Ectodermal cell (in vitro differentiated cells): ENCODE results near the gene MUC2. TPM values are rescaled to one million over a fixed set of nuclear protein-coding genes. Genes with fewer than 3 reads are reported as not detected.

Experiments used
- H3K27ac ChIP-seq: 2 replicates; pipeline ENCODE4 v1.7.0; 2013; ENCODE audit warnings: mild to moderate bottlenecking, low read depth, low read length; ENCODE audit not compliant: insufficient read depth, poor library complexity, severe bottlenecking
- H3K27me3 ChIP-seq: 2 replicates; pipeline ENCODE4 v1.7.0; 2013; ENCODE audit warnings: mild to moderate bottlenecking, low read length; ENCODE audit not compliant: insufficient read depth, control insufficient read depth, poor library complexity, severe bottlenecking
- H3K36me3 ChIP-seq: one replicate; pipeline ENCODE4 v1.7.0; 2013; ENCODE audit warnings: low read length; ENCODE audit not compliant: control insufficient read depth, insufficient read depth
- H3K4me1 ChIP-seq: one replicate; pipeline ENCODE4 v1.7.0; 2013; ENCODE audit warnings: low read length; ENCODE audit not compliant: control insufficient read depth, insufficient read depth
- H3K4me3 ChIP-seq: 2 replicates; pipeline ENCODE4 v1.7.0; 2013; ENCODE audit warnings: low read depth, low read length, control low read depth; ENCODE audit not compliant: insufficient read depth
- H3K9me3 ChIP-seq: 2 replicates; pipeline ENCODE4 v1.7.0; 2013; ENCODE audit warnings: mild to moderate bottlenecking, low read length, moderate library complexity; ENCODE audit not compliant: control insufficient read depth
- WGBS, 2 experiments: methylation state at CpG; one replicate each; pipeline ENCODE4 v1.1.7; 2013; ENCODE audit warnings: missing lambda C conversion rate in 2 of 2; 5-methylcytosine and 5-hydroxymethylcytosine counted together
- polyA plus RNA-seq, 4 experiments: library from polyadenylated mRNA; stranded (reverse); fragments of 50-300 nt; gene quantifications; one replicate each; pipeline ENCODE4 v1.2.3, GENCODE V29; 2013

MUC2 gene
- polyA plus RNA-seq (2013, experiment 1 of 4) = not detected
- not detected for polyA plus RNA-seq (2013, experiment 2 of 4)
- not detected for polyA plus RNA-seq (2013, experiment 3 of 4)
- polyA plus RNA-seq (2013, experiment 4 of 4) = not detected

GRCh38 chr11:1074244-1075221, at the start of gene MUC2:
TSS of gene MUC2 (plus strand) at chr11:1074874.
- Histone ChIP-seq H3K4me3 (no peak within 1 kb of the TSS), H3K27me3 (no peaks in the 10 kb centered on the region), H3K36me3 (no peaks in the 10 kb centered on the region), H3K27ac (no peak within 1 kb of the TSS), H3K9me3 (no peaks in the 10 kb centered on the region), H3K4me1 (peaks cover 22% of the 10 kb centered on the region)
- 84% methylated on average over 32 of the region's 32 CpGs for WGBS, 2 experiments

- Histone ChIP-seq H3K9me3 (no peaks in the 10 kb centered on the region), H3K4me1 (no peaks in the 10 kb centered on the region), H3K27ac (no peak overlapping the region), H3K27me3 (no peaks in the 10 kb centered on the region), H3K36me3 (no peaks in the 10 kb centered on the region), H3K4me3 (no peak overlapping the region)
- 91 to 93% methylated on average over 35 of the region's 35 CpGs for WGBS, 2 experiments
Observed at GRCh38 chr11:1025410-1026162, 49.1 kb upstream of the MUC2 start.

DNA sequence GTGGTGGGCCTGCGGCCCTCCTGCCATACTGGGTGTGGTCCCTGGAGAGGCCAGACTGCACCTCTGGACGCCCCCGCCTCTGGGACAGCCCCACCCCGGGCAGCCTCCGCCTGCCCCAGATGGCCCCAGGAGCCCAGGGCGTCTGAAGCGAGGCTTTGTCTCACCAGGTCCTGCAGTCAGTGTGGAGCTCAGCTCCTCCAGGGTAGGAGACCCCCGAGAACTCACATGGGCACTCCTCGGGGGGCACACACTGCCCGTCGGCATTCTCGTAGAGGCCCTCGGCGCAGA, 48.6 kb upstream of the MUC2 start:
- Histone ChIP-seq H3K9me3 (no peaks in the 10 kb centered on the region), H3K27me3 (no peaks in the 10 kb centered on the region), H3K4me3 (no peak overlapping the region), H3K36me3 (no peaks in the 10 kb centered on the region), H3K4me1 (no peaks in the 10 kb centered on the region), H3K27ac (no peak overlapping the region)
- 93 to 96% methylated on average over 14 of the region's 14 CpGs for WGBS, 2 experiments

DNA sequence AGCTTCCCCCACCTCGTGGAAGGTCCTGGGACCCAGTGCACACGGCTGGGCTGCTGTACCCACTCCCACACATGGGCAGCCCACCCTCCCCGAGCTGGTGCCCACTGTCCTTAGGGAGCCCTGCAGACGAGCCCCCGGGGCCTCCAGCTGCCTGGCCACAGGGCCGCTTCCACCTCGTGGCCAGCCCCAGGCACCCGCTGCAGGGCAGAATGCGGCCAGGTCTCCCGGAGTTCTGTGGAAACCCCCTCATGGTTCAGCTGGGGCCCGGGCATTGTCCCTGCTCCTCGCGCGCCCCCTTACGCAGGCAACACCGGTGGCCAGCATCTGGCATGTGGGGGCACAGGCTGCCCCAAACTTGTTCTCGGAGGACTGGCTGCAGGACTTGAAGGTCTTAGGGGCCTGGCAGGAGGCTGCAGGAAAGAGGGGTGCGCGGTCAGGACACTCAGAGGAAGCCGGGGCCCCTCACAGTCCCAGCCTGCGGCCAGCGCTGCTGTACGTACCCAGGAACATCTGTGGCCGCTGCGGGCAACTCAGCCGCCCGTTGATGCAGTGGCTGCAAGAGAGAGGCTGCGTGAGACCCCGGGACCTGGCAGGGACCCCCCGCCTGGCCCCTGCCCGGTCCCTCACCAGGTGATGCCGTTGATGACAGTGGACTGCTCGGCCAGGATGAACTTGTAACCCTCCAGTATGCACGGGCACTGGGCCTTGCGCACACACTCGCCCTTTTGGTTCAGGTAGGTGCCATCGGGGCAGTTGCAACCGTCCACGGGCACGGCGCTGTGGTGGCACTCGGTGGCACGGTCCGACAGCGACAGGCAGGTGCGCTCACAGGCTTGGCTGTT, 47.8 kb upstream of the MUC2 start:
- Histone ChIP-seq H3K27ac (no peak overlapping the region), H3K9me3 (no peaks in the 10 kb centered on the region), H3K4me1 (no peaks in the 10 kb centered on the region), H3K36me3 (no peaks in the 10 kb centered on the region), H3K27me3 (no peaks in the 10 kb centered on the region), H3K4me3 (no peak overlapping the region)
- WGBS, 2 experiments = 95% methylated on average over 46 of the region's 46 CpGs

DNA sequence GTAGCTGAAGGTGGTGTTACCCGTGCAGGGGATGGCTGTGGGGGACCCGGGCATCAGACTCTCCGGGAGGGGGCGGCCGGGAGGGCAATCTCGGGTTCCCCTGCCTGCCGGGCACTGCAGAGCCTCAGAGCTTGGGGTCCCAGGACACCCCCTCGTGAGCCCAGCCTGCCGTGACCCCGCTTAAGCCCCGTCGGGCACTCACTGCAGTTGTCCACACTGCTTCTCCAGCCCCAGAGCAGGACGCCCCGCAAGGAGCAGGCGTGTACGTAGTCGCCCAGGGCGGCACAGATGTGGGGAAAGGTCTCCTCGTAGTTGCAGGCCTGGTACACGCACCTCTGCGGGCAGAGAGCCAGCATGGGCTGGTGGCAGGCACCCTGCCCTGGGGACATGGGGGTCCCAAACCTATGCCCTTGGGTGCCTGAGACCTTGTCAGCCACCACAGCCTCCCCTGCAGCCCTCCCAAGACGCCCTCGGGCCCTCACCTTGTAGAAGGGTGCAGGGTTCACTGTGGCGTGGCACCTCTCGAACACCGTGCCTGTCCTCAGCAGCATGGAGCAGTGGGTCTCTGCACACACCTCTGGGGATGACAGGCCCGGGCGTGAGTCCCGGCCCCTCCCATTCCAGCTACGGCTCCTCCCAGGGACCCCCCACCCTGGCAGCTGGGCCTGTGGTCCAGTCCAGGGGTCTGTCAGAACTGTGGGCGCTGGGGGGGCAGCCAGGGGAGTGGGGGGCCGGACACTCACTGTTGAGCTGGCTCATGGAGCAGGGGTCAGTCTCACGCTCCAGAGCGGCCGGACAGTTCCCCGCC, 47.0 kb upstream of the MUC2 start:
- Histone ChIP-seq H3K27me3 (no peaks in the 10 kb centered on the region), H3K9me3 (no peaks in the 10 kb centered on the region), H3K27ac (no peak overlapping the region), H3K4me3 (no peak overlapping the region), H3K4me1 (no peaks in the 10 kb centered on the region), H3K36me3 (no peaks in the 10 kb centered on the region)
- 92 to 93% methylated on average over 36 of the region's 36 CpGs for WGBS, 2 experiments

DNA sequence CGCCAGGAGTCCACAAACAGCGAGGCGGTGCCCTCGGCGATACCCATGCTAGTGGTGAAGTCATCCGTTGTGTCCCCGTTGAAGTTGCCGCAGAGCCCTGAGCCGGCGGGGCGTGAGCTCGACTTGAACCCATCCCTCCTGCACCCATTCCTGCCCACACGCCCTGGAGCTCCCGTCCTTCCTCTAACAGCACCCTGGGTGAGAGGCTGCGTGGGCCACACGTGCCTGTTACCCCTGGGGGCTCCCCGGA, 46.5 kb upstream of the MUC2 start:
- WGBS, 2 experiments = 94 to 95% methylated on average over 17 of the region's 17 CpGs
- Histone ChIP-seq H3K27me3 (no peaks in the 10 kb centered on the region), H3K4me1 (no peaks in the 10 kb centered on the region), H3K36me3 (no peaks in the 10 kb centered on the region), H3K4me3 (no peak overlapping the region), H3K27ac (no peak overlapping the region), H3K9me3 (no peaks in the 10 kb centered on the region)

DNA sequence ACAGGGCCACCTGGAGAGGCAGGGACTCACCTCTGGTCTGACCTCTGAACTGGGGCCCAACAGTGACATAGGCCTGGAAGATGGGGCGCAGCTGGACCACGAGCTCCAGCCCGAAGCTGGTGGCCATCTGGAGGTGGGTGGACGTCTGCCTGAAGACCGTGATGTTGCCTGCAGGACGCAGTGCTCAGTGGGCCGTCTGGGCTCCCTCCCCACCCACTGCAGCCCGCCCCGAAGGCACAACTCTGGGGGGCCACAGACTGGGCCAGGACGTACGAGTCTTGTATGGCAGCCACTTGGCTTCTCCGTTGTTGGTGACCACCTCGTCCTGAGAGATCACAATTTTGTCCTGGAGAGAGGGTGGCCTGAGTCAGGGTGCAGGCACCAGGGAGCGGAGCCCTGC, 46.1 kb upstream of the MUC2 start:
- 94% methylated on average over 14 of the region's 14 CpGs for WGBS, 2 experiments
- H3K27ac ChIP-seq = no peak overlapping the region
- no peaks in the 10 kb centered on the region for H3K36me3 ChIP-seq
- no peaks in the 10 kb centered on the region for H3K4me1 ChIP-seq
- no peaks in the 10 kb centered on the region for H3K27me3 ChIP-seq
- no peak overlapping the region for H3K4me3 ChIP-seq
- no peaks in the 10 kb centered on the region for H3K9me3 ChIP-seq

- WGBS, 2 experiments = 93% methylated on average over 25 of the region's 25 CpGs
- no peaks in the 10 kb centered on the region for H3K4me1 ChIP-seq
- no peaks in the 10 kb centered on the region for H3K9me3 ChIP-seq
- no peaks in the 10 kb centered on the region for H3K27me3 ChIP-seq
- H3K27ac ChIP-seq = no peak overlapping the region
- no peak overlapping the region for H3K4me3 ChIP-seq
- H3K36me3 ChIP-seq = no peaks in the 10 kb centered on the region
Observed at GRCh38 chr11:1029051-1029450, 45.6 kb upstream of the MUC2 start.

GRCh38 chr11:1029654-1030053, 45.0 kb upstream of the MUC2 start:
- H3K4me3 ChIP-seq = no peak overlapping the region
- H3K9me3 ChIP-seq = no peaks in the 10 kb centered on the region
- no peak overlapping the region for H3K27ac ChIP-seq
- H3K4me1 ChIP-seq = peaks cover 6% of the 10 kb centered on the region
- H3K27me3 ChIP-seq = no peaks in the 10 kb centered on the region
- WGBS, 2 experiments = 82 to 84% methylated on average over 16 of the region's 16 CpGs
- H3K36me3 ChIP-seq = no peaks in the 10 kb centered on the region
